ENCODE data around the gene PPAN.

- TF ChIP-seq REST (IDR thresholded peaks at IDR 0.05; ENCODE audit: insufficient read depth in 1 of 2, low read depth in 2 of 2, low read length in 1 of 2) (no peak), CTCF (IDR thresholded peaks at IDR 0.05) (no peak), POLR2AphosphoS5 (IDR thresholded peaks at IDR 0.05; ENCODE audit: low read depth, low read length) (no peak), SIN3A (IDR thresholded peaks at IDR 0.05; ENCODE audit: borderline replicate concordance, insufficient read depth, low read depth, low read length) (no peak), TCF7L2 (IDR thresholded peaks at IDR 0.05; ENCODE audit: low read depth, low read length) (no peak)
These were observed 45.9 kb downstream of the PPAN start for GRCh38 chr19:10152100-10152499.
